ENCODE measurements around the gene CADM2. TPM values are rescaled to one million over a fixed set of nuclear protein-coding genes. Genes with fewer than 3 reads are reported as not detected.

CADM2 gene
- total RNA-seq, 1 donor from 2014 or later, result 0.55 TPM

- H3K4me3 ChIP-seq, result no peak overlapping the region
- TF ChIP-seq CTCF (IDR thresholded peaks at IDR 0.05), result no peak
- no peaks in the 10 kb centered on the region for H3K4me1 ChIP-seq
- no peaks in the 10 kb centered on the region for H3K27me3 ChIP-seq
- DNase-seq (no peak), ATAC-seq (no peak)
- intact Hi-C loops (cut with DNase I), result no loop called here
- H3K36me3 ChIP-seq, result no peaks in the 10 kb centered on the region
- H3K27ac ChIP-seq, result no peak overlapping the region
- H3K9me3 ChIP-seq, result no peaks in the 10 kb centered on the region
Measured at GRCh38 chr3:84977021-84977420, 18.2 kb downstream of the CADM2 start.

GRCh38 chr3:84978843-84979242 is 20.1 kb downstream of the CADM2 start:
- no peak for TF ChIP-seq CTCF (IDR thresholded peaks at IDR 0.05)

GRCh38 chr3:84980011-84980410 is 21.2 kb downstream of the CADM2 start:
- no peak for ATAC-seq
- intact Hi-C loops (cut with DNase I), result no loop called here
- no peak for DNase-seq

More at GRCh38 chr3:84978843-84979242, 20.1 kb downstream of the CADM2 start:
- Histone ChIP-seq H3K4me3 (no peak overlapping the region), H3K27ac (no peak overlapping the region), H3K4me1 (no peaks in the 10 kb centered on the region), H3K9me3 (no peaks in the 10 kb centered on the region), H3K27me3 (no peaks in the 10 kb centered on the region), H3K36me3 (no peaks in the 10 kb centered on the region)
- no peak for DNase-seq
- intact Hi-C loops (cut with DNase I), result no loop called here
- no peak for ATAC-seq

GRCh38 chr3:84980456-84980855 is 21.7 kb downstream of the CADM2 start:
- Histone ChIP-seq H3K4me1 (no peaks in the 10 kb centered on the region), H3K36me3 (no peaks in the 10 kb centered on the region), H3K9me3 (no peaks in the 10 kb centered on the region), H3K4me3 (no peak overlapping the region), H3K27me3 (no peaks in the 10 kb centered on the region), H3K27ac (no peak overlapping the region)
- no peak for ATAC-seq
- no peak for TF ChIP-seq CTCF (IDR thresholded peaks at IDR 0.05)
- DNase-seq, result no peak
- intact Hi-C loops (cut with DNase I), result no loop called here

More at GRCh38 chr3:84980011-84980410, 21.2 kb downstream of the CADM2 start:
- no peaks in the 10 kb centered on the region for H3K4me1 ChIP-seq
- no peak overlapping the region for H3K4me3 ChIP-seq
- no peak overlapping the region for H3K27ac ChIP-seq
- no peaks in the 10 kb centered on the region for H3K36me3 ChIP-seq
- no peak for TF ChIP-seq CTCF (IDR thresholded peaks at IDR 0.05)
- no peaks in the 10 kb centered on the region for H3K9me3 ChIP-seq
- H3K27me3 ChIP-seq, result no peaks in the 10 kb centered on the region

GRCh38 chr3:84983490-84983889 is 24.7 kb downstream of the CADM2 start:
- intact Hi-C loops (cut with DNase I), result no loop called here
- H3K4me1 ChIP-seq, result no peaks in the 10 kb centered on the region
- H3K9me3 ChIP-seq, result no peaks in the 10 kb centered on the region
- H3K4me3 ChIP-seq, result no peak overlapping the region
- H3K36me3 ChIP-seq, result no peaks in the 10 kb centered on the region
- DNase-seq (no peak), ATAC-seq (no peak)
- no peak for TF ChIP-seq CTCF (IDR thresholded peaks at IDR 0.05)
- H3K27ac ChIP-seq, result no peak overlapping the region
- H3K27me3 ChIP-seq, result no peaks in the 10 kb centered on the region

- intact Hi-C loops (cut with DNase I), result no loop called here
- Histone ChIP-seq H3K4me3 (no peak overlapping the region), H3K27ac (no peak overlapping the region), H3K27me3 (no peaks in the 10 kb centered on the region), H3K9me3 (no peaks in the 10 kb centered on the region), H3K4me1 (no peaks in the 10 kb centered on the region), H3K36me3 (no peaks in the 10 kb centered on the region)
- no peak for ATAC-seq
- no peak for DNase-seq
- no peak for TF ChIP-seq CTCF (IDR thresholded peaks at IDR 0.05)
Measured at GRCh38 chr3:84984429-84984828, 25.6 kb downstream of the CADM2 start.

Data from upper lobe of right lung (tissue), 1 donor.